ENCODE results near the gene UNC45B. TPM values are rescaled to one million over a fixed set of nuclear protein-coding genes. Genes with fewer than 3 reads are reported as not detected.

Gene UNC45B
- total RNA-seq, 1 donor from 2014 or later: not detected

GRCh38 chr17:35132099-35132498 is 15.5 kb upstream of the UNC45B start:
- Histone ChIP-seq H3K4me1 (no peaks in the 10 kb centered on the region), H3K4me3 (no peak overlapping the region), H3K27me3 (no peaks in the 10 kb centered on the region), H3K9me3 (no peaks in the 10 kb centered on the region), H3K36me3 (peaks cover 56% of the 10 kb centered on the region in 2 donors), H3K27ac (no peak overlapping the region)
- no peak for TF ChIP-seq CTCF (IDR thresholded peaks at IDR 0.05)
- no peak for DNase-seq (ENCODE audit: low spot score in 2 of 2)
- intact Hi-C loops (cut with DNase I): no loop called here

GRCh38 chr17:35132816-35133550 is 14.6 kb upstream of the UNC45B start:
- Histone ChIP-seq H3K27me3 (no peaks in the 10 kb centered on the region), H3K4me1 (no peaks in the 10 kb centered on the region), H3K27ac (no peak overlapping the region), H3K4me3 (no peak overlapping the region), H3K9me3 (no peaks in the 10 kb centered on the region), H3K36me3 (peaks cover 63 to 65% of the 10 kb centered on the region in 2 donors)
- DNase-seq (ENCODE audit: low spot score in 2 of 2): no peak
- no peak for TF ChIP-seq CTCF (IDR thresholded peaks at IDR 0.05)
- intact Hi-C loops (cut with DNase I): no loop called here

- no peak for TF ChIP-seq CTCF (IDR thresholded peaks at IDR 0.05)
- no peaks in the 10 kb centered on the region for H3K27me3 ChIP-seq
- DNase-seq (ENCODE audit: low spot score in 2 of 2): no peak
- H3K27ac ChIP-seq: no peak overlapping the region
- H3K4me3 ChIP-seq: no peak overlapping the region
- peaks cover 70 to 80% of the 10 kb centered on the region in 2 donors for H3K36me3 ChIP-seq
- H3K9me3 ChIP-seq: no peaks in the 10 kb centered on the region
- intact Hi-C loops (cut with DNase I): no loop called here
- H3K4me1 ChIP-seq: no peaks in the 10 kb centered on the region
These were observed 12.3 kb upstream of the UNC45B start for GRCh38 chr17:35135322-35135721.

- H3K9me3 ChIP-seq: no peaks in the 10 kb centered on the region
- DNase-seq (ENCODE audit: low spot score in 2 of 2): no peak
- no peak for TF ChIP-seq CTCF (IDR thresholded peaks at IDR 0.05)
- intact Hi-C loops (cut with DNase I): no loop called here
- H3K27me3 ChIP-seq: no peaks in the 10 kb centered on the region
- H3K27ac ChIP-seq: no peak overlapping the region
- H3K36me3 ChIP-seq: peaks cover 50 to 63% of the 10 kb centered on the region in 2 donors
- H3K4me3 ChIP-seq: no peak overlapping the region
- H3K4me1 ChIP-seq: peaks cover 8 to 10% of the 10 kb centered on the region in 2 donors
These were observed 9.4 kb upstream of the UNC45B start for GRCh38 chr17:35138218-35138617.

- H3K4me1 ChIP-seq: peaks cover 8 to 10% of the 10 kb centered on the region in 2 donors
- H3K36me3 ChIP-seq: peaks cover 17 to 26% of the 10 kb centered on the region in 2 donors
- no peaks in the 10 kb centered on the region for H3K27me3 ChIP-seq
- no peak within 1 kb of the TSS for H3K27ac ChIP-seq
- H3K4me3 ChIP-seq: peak within 1 kb of the TSS; percentile 65 to 94
- peak; percentile 85 to 98 (median 96) for TF ChIP-seq CTCF (IDR thresholded peaks at IDR 0.05)
- intact Hi-C loops (cut with DNase I): no loop called here
- H3K9me3 ChIP-seq: no peaks in the 10 kb centered on the region
- peak in 1 of 2 donors; percentile 87 for DNase-seq (ENCODE audit: low spot score in 2 of 2)
These were observed 5.7 kb upstream of the UNC45B start, which contains the start of gene NLE1 for GRCh38 chr17:35141681-35142466. TSS of gene NLE1 (minus strand) at chr17:35142303. CDS start at chr17:35142275, 28 bp downstream.

Data from ascending aorta (tissue), 2 donors.